Measurements from ENCODE around the gene TMEM209.

- no peak for TF ChIP-seq CTCF (IDR thresholded peaks at IDR 0.05)
- TF ChIP-seq POLR2A (IDR thresholded peaks at IDR 0.05), result no peak
- TF ChIP-seq EP300 (IDR thresholded peaks at IDR 0.05), result no peak
These were observed 86.9 kb downstream of the TMEM209 start for GRCh38 chr7:130118294-130118693.
